HG02763 (cell line): Measurements from ENCODE around the gene GRIK3.
"Not testable (repeated sequence)": the region's sequence is repeated elsewhere in the genome, so short reads cannot be mapped to it uniquely, and the experiment has no call there.

Experiments
- ATAC-seq: cut with Tn5 transposase; IDR thresholded peaks from one replicate; pipeline ENCODE4 v1.9.1; 2021; ENCODE audit warnings: mild to moderate bottlenecking, moderate library complexity; ENCODE audit not compliant: unreplicated experiment

GRIK3 gene

GRCh38 chr1:36911561-36912364 lies 122.6 kb downstream of the GRIK3 start:
- no peak for ATAC-seq

- ATAC-seq = no peak
Observed at GRCh38 chr1:36910886-36911540, 123.3 kb downstream of the GRIK3 start.

- ATAC-seq = no peak
Observed at GRCh38 chr1:36909946-36910725, 124.2 kb downstream of the GRIK3 start.

GRCh38 chr1:36909359-36909758 lies 125.0 kb downstream of the GRIK3 start:
- ATAC-seq = not testable (repeated sequence)

GRCh38 chr1:36908096-36908495 lies 126.2 kb downstream of the GRIK3 start:
- no peak for ATAC-seq

- ATAC-seq = no peak
Observed at GRCh38 chr1:36906555-36906954, 127.8 kb downstream of the GRIK3 start.

- ATAC-seq = no peak
Observed at GRCh38 chr1:36905941-36906340, 128.4 kb downstream of the GRIK3 start.

GRCh38 chr1:36900128-36900527 lies 134.2 kb downstream of the GRIK3 start:
- ATAC-seq = no peak

GRCh38 chr1:36897813-36898212 lies 136.5 kb downstream of the GRIK3 start:
- ATAC-seq = not testable (repeated sequence)

GRCh38 chr1:36894824-36895223 lies 139.5 kb downstream of the GRIK3 start:
- ATAC-seq = no peak

GRCh38 chr1:36890776-36891175 lies 143.5 kb downstream of the GRIK3 start:
- ATAC-seq = no peak

- ATAC-seq = no peak
Observed at GRCh38 chr1:36889478-36890226, 144.7 kb downstream of the GRIK3 start.

- ATAC-seq = no peak
Observed at GRCh38 chr1:36888811-36889477, 145.4 kb downstream of the GRIK3 start.

GRCh38 chr1:36885540-36886357 lies 148.6 kb downstream of the GRIK3 start:
- no peak for ATAC-seq

GRCh38 chr1:36884801-36885200 lies 149.5 kb downstream of the GRIK3 start:
- ATAC-seq = no peak

GRCh38 chr1:36884029-36884701 lies 150.2 kb downstream of the GRIK3 start:
- ATAC-seq = peak; percentile 50

GRCh38 chr1:36883315-36883949 lies 150.9 kb downstream of the GRIK3 start:
- ATAC-seq = no peak

GRCh38 chr1:36882536-36883285 lies 151.6 kb downstream of the GRIK3 start:
- no peak for ATAC-seq
